Measurements from ENCODE around the gene ADGRL2. TPM values are rescaled to one million over a fixed set of nuclear protein-coding genes. Genes with fewer than 3 reads are reported as not detected.

Gene ADGRL2
- total RNA-seq, 4 donors from 2014 or later, result 24.4 to 57.1 (median 45.4) TPM

DNA sequence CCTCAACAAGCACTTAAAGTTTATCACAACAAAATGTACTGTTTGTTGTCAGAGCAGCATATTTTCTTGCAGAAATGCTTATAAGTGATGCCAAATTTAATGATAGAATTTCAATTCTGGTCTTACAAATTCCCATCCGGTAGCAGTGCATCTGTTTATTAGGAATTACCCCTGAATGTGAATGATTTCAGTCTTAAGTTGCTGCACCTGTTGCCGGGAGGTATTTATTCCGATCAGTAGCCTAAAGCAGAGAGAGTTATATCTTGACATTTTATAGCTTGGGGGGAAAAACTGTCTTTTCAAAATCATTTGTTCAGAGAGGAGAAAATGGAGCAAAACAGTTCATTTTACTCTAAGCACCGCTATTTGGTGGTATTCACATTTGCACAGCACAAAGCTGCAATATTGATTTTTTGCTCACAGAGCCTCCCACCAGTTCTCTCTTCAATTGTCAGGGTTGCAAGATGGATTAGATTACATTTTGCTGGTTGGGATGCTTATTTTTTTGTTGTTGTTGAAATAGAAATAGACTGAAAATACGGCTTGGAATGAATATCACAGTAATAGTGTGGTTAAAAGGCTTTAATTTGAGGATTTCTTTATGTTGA lies 98.6 kb downstream of the ADGRL2 start:
- 89 to 95% methylated on average over 5 of the region's 5 CpGs for WGBS, 2 donors
- no peak for TF ChIP-seq POLR2A (IDR thresholded peaks at IDR 0.05)
- TF ChIP-seq, protein P1, sequence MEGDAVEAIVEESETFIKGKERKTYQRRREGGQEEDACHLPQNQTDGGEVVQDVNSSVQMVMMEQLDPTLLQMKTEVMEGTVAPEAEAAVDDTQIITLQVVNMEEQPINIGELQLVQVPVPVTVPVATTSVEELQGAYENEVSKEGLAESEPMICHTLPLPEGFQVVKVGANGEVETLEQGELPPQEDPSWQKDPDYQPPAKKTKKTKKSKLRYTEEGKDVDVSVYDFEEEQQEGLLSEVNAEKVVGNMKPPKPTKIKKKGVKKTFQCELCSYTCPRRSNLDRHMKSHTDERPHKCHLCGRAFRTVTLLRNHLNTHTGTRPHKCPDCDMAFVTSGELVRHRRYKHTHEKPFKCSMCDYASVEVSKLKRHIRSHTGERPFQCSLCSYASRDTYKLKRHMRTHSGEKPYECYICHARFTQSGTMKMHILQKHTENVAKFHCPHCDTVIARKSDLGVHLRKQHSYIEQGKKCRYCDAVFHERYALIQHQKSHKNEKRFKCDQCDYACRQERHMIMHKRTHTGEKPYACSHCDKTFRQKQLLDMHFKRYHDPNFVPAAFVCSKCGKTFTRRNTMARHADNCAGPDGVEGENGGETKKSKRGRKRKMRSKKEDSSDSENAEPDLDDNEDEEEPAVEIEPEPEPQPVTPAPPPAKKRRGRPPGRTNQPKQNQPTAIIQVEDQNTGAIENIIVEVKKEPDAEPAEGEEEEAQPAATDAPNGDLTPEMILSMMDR (IDR thresholded peaks at IDR 0.05), result no peak
- no peak overlapping the region for H3K4me3 ChIP-seq (ENCODE audit: low read depth, poor library complexity, severe bottlenecking)
- no peak for DNase-seq (ENCODE audit: low spot score in 2 of 2)
- intact Hi-C loops (cut with DNase I; ENCODE audit: low total_unique reads), result no loop called here

DNA sequence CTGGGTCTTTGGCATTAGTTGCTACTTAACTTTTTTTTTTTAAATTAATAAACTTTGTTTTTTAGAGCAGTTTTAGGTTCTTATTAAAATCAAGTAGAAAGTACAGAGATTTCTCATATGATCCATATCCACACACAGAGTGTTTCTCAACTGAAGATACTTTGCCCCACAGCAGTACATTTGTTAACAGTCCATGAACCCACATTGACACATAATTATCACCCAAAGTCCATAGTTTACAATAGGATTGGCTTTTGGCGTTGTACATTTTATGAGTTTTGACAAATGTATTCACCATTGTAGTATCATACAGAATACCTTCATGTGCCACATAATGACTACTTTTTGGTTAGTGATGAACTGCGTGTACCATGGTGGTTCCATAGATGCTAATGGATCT lies 106.8 kb downstream of the ADGRL2 start:
- DNase-seq (ENCODE audit: low spot score in 2 of 2), result no peak
- H3K4me3 ChIP-seq (ENCODE audit: low read depth, poor library complexity, severe bottlenecking), result no peak overlapping the region
- TF ChIP-seq POLR2A (IDR thresholded peaks at IDR 0.05), result no peak
- TF ChIP-seq, protein P1 (IDR thresholded peaks at IDR 0.05), result no peak
- intact Hi-C loops (cut with DNase I; ENCODE audit: low total_unique reads), result no loop called here
- 91 to 95% methylated on average over 2 of the region's 2 CpGs for WGBS, 2 donors

DNA sequence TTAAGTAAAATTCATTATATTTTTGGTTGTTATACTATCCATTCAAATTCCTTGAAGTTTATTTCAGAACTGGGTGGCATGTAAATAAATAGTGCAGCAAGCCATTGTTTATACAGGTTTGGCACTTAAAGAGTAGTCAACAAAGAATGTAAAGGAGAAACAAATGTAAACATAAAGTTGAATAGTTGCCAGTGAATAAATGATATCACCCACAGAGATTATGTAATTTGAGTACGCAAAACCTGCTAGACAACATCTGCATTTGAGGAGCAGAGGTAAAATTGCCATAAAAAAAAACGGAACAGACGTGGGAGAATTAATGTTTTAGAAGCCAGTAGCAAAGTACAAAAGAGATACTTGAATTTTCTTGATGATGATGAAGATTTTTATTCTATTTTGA lies 111.6 kb downstream of the ADGRL2 start:
- DNase-seq (ENCODE audit: low spot score in 2 of 2), result no peak
- H3K4me3 ChIP-seq (ENCODE audit: low read depth, poor library complexity, severe bottlenecking), result no peak overlapping the region
- TF ChIP-seq, protein P1 (IDR thresholded peaks at IDR 0.05), result no peak
- TF ChIP-seq POLR2A (IDR thresholded peaks at IDR 0.05), result no peak
- intact Hi-C loops (cut with DNase I; ENCODE audit: low total_unique reads), result no loop called here
- WGBS, 2 donors, result 44% methylated on average over 3 of the region's 3 CpGs

DNA sequence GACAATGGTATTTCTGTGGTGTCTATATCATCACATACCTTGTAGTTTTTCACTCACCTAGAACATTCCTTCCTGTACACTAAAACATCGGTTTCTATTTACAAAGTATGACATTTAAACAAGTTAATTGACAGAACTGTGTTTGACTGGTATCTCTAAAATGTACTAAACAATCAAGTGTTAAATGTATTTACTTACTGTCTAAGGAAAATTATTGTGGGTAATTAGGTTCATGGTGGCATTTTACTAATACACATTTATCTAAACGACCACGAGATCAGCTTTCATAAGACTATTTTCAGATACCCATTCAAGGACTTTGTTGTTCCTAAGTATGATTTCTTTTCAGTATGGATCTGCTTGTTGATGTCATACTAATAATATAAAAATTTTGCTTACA lies 115.2 kb downstream of the ADGRL2 start:
- H3K4me3 ChIP-seq (ENCODE audit: low read depth, poor library complexity, severe bottlenecking), result no peak overlapping the region
- no peak for DNase-seq (ENCODE audit: low spot score in 2 of 2)
- TF ChIP-seq, protein P1 (IDR thresholded peaks at IDR 0.05), result no peak
- TF ChIP-seq POLR2A (IDR thresholded peaks at IDR 0.05), result no peak
- intact Hi-C loops (cut with DNase I; ENCODE audit: low total_unique reads), result no loop called here
- WGBS, 2 donors, result 74 to 87% methylated on average over 3 of the region's 3 CpGs

DNA sequence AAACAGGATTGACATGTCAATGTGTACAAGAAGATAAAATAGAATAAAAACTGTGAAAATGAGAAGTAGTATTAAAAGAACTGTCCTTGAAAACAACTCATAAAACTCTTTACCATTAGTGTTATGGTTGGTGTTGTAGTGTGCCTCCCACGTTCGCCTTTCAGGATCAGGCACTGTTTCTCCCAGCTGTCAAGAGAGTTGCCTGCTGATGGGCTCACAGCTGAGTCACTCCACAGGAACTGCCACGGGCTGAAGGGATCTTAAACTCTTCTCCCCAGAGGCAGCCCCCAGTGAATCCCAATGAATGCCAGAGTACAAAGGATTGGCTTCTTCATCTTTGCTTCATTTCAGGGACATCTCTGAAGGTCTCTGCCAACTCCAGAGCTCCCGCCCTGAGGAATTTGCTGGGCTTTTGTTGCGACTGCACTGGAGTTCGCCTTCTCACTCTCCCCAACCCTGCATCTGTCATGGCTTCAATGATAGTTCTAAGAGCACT lies 119.6 kb downstream of the ADGRL2 start:
- 65 to 69% methylated on average over 6 of the region's 6 CpGs for WGBS, 2 donors
- no peak for TF ChIP-seq POLR2A (IDR thresholded peaks at IDR 0.05)
- TF ChIP-seq, protein P1 (IDR thresholded peaks at IDR 0.05), result no peak
- DNase-seq (ENCODE audit: low spot score in 2 of 2), result no peak
- intact Hi-C loops (cut with DNase I; ENCODE audit: low total_unique reads), result no loop called here
- no peak overlapping the region for H3K4me3 ChIP-seq (ENCODE audit: low read depth, poor library complexity, severe bottlenecking)

DNA sequence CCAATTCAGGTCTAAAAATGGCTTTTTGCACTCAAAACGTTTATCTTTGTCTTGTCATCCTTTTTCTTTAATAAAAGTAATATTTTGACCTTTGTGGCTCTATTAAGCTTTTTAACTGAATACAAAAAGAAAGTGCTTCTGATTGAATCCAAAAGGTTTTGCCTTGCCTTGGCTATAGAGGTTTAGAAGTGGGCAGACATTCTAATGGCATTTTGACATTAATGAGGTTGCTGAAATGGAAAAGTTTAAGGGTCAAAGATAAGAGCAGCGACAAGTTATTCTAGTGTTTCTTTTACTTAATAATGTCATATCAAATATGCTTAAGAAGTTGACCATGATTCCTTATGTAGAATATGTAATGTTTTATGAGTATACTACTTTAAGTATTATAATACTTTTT lies 120.2 kb downstream of the ADGRL2 start:
- intact Hi-C loops (cut with DNase I; ENCODE audit: low total_unique reads), result no loop called here
- no peak overlapping the region for H3K4me3 ChIP-seq (ENCODE audit: low read depth, poor library complexity, severe bottlenecking)
- no peak for DNase-seq (ENCODE audit: low spot score in 2 of 2)
- 57 to 62% methylated on average over 2 of the region's 2 CpGs for WGBS, 2 donors
- TF ChIP-seq, protein P1 (IDR thresholded peaks at IDR 0.05), result no peak
- no peak for TF ChIP-seq POLR2A (IDR thresholded peaks at IDR 0.05)

All from lower leg skin (tissue), 4 donors.